NT2/D1 (cell line): ENCODE measurements around the gene ABCA2.

ENCODE experiments used
- SUZ12 ChIP-seq: IDR thresholded peaks from 2 replicates; pipeline ENCODE4 v1.6.1; 2011; ENCODE audit not compliant: insufficient read length, insufficient read depth; ENCODE audit errors: extremely low read depth
- YY1 ChIP-seq: IDR thresholded peaks from 2 replicates; pipeline ENCODE4 v1.6.1; 2011; ENCODE audit not compliant: insufficient read length, insufficient read depth
- ZNF274 ChIP-seq: IDR thresholded peaks from 2 replicates; pipeline ENCODE4 v1.6.1; 2011; ENCODE audit warnings: mild to moderate bottlenecking, low read depth, low read length

DNA sequence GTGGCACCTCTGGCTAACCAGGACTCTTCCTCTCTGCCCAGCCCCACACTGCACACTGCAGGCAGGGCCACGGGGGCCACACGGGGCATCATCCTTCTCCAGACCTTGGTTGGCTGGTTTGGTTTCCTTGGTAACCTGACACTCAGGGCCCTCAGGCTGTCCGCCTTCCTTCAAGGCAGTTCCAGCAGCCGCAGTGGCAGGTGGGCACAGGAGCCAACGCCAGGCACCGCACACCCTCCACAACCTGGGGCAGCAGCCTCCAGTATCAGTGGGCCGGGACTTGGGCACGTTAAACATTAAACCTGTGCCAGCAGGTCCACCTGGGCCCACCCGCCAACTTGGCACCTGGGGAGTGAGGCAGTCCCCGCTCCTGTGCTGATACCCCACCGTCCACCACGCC lies 16.0 kb upstream of the ABCA2 start:
- no peak for TF ChIP-seq ZNF274
- TF ChIP-seq SUZ12, result no peak
- TF ChIP-seq YY1, result no peak
